Prostate gland (tissue), 2 donors: Measurements from ENCODE around the gene SREBF1. TPM values are rescaled to one million over a fixed set of nuclear protein-coding genes. Genes with fewer than 3 reads are reported as not detected.

ENCODE experiments used
- DNase-seq: peaks from one replicate; pipeline ENCODE4 v3.0.0-alpha.2; 2019; ENCODE audit warnings: low spot score
- H3K27ac ChIP-seq, 2 donors: fragments of 200-600 bp; sonication (generic); 2 replicates each; pipeline ENCODE4 v1.5.1; 2017 to 2019
- H3K27me3 ChIP-seq: fragments of 200-600 bp; sonication (generic); replicated peaks from 2 replicates; pipeline ENCODE4 v1.5.1; 2019; ENCODE audit not compliant: insufficient read depth
- H3K36me3 ChIP-seq, 2 donors: fragments of 200-600 bp; sonication (generic); 1 replicate in 1 of 2; 2 replicates in 1 of 2; pipeline versions ENCODE4 v1.5.1 to v1.8.1; 2017 to 2019
- H3K4me1 ChIP-seq: fragments of 200-600 bp; sonication (generic); replicated peaks from 2 replicates; pipeline ENCODE4 v1.5.1; 2019
- H3K4me3 ChIP-seq, 2 donors: fragments of 200-600 bp; sonication (generic); 2 replicates each; pipeline ENCODE4 v1.5.1; 2017 to 2019
- H3K9me3 ChIP-seq: fragments of 200-600 bp; sonication (generic); 2 replicates; pipeline ENCODE4 v1.5.1; 2017
- POLR2A ChIP-seq: fragments of 450-650 bp; IDR thresholded peaks from one replicate; pipeline ENCODE4 v1.6.1; 2016; ENCODE audit warnings: antibody characterized with exemption, mild to moderate bottlenecking
- POLR2AphosphoS5 ChIP-seq: sonication (generic); formaldehyde crosslinking; IDR thresholded peaks from one replicate; pipeline ENCODE4 v1.6.1; 2017; ENCODE audit warnings: antibody characterized with exemption
- whole genome bisulfite sequencing: methylation state at CpG from one replicate; pipeline ENCODE4 v1.1.5; 2018; 5-methylcytosine and 5-hydroxymethylcytosine counted together
- intact Hi-C: fragments of 100-400 bp; cut with DNase I; formaldehyde crosslinking; loops from one replicate; pipeline ENCODE4 v1.14.2; 2022
- total RNA-seq, 2 donors: library from RNA; depleted of rRNA; stranded (reverse); fragments of >200 nt; gene quantifications; one replicate each; pipeline ENCODE4 v1.1.0, GENCODE V29; 2016
- TF ChIP-seq, protein P1 (sequence below), 4 experiments: fragments of 200-600 bp in 2 of 4; fragments of 450-650 bp in 2 of 4; sonication (generic) in 2 of 4; IDR thresholded peaks; 1 replicate in 3 of 4; 2 replicates in 1 of 4; pipeline ENCODE4 v1.5.1; 2016 to 2019; ENCODE audit warnings: antibody characterized with exemption in 4 of 4, mild to moderate bottlenecking in 2 of 4, moderate library complexity in 2 of 4

The SREBF1 gene
- total RNA-seq, 2 donors from 2014 or later: 134 to 299 TPM

DNA sequence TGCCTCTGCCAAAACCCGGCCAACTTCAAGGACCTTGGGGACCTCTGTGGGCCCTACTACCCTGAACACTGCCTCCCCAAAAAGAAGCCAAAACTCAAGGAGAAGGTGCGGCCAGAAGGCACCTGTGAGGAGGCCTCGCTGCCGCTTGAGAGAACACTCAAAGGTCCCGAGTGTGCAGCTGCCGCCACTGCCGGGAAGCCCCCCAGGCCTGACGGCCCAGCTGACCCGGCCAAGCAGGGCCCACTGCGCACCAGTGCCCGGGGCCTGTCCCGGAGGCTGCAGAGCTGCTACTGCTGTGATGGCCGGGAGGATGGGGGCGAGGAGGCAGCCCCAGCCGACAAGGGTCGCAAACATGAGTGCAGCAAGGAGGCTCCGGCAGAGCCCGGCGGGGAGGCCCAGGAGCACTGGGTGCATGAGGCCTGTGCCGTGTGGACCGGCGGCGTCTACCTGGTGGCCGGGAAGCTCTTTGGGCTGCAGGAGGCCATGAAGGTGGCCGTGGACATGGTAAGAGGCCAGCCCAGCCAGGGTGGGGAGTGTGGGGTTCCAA is 38.7 kb downstream of the SREBF1 start:
- H3K36me3 ChIP-seq: peaks cover 7% of the 10 kb centered on the region in 2 donors
- TF ChIP-seq POLR2AphosphoS5 (no peak), POLR2A (no peak)
- TF ChIP-seq, protein P1, sequence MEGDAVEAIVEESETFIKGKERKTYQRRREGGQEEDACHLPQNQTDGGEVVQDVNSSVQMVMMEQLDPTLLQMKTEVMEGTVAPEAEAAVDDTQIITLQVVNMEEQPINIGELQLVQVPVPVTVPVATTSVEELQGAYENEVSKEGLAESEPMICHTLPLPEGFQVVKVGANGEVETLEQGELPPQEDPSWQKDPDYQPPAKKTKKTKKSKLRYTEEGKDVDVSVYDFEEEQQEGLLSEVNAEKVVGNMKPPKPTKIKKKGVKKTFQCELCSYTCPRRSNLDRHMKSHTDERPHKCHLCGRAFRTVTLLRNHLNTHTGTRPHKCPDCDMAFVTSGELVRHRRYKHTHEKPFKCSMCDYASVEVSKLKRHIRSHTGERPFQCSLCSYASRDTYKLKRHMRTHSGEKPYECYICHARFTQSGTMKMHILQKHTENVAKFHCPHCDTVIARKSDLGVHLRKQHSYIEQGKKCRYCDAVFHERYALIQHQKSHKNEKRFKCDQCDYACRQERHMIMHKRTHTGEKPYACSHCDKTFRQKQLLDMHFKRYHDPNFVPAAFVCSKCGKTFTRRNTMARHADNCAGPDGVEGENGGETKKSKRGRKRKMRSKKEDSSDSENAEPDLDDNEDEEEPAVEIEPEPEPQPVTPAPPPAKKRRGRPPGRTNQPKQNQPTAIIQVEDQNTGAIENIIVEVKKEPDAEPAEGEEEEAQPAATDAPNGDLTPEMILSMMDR (IDR thresholded peaks at IDR 0.05): no peak
- 94% methylated on average over 24 of the region's 25 CpGs for WGBS

DNA sequence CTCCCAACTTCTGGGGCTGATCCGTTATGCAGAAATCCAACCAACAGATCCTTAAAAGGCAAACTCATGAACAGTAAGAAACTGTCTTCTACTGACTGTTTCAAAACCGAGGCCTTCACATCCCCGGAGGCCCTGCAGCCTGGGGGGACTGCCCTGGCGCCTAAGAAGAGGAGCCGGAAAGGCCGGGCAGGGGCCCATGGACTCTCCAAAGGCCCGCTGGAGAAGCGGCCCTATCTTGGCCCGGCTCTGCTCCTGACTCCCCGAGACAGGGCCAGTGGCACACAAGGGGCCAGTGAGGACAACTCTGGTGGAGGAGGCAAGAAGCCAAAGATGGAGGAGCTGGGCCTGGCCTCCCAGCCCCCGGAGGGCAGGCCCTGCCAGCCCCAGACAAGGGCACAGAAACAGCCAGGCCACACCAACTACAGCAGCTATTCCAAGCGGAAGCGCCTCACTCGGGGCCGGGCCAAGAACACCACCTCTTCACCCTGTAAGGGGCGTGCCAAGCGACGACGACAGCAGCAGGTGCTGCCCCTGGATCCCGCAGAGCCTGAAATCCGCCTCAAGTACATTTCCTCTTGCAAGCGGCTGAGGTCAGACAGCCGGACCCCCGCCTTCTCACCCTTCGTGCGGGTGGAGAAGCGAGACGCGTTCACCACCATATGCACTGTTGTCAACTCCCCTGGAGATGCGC is 39.5 kb downstream of the SREBF1 start:
- no peak for DNase-seq
- TF ChIP-seq POLR2A (no peak), POLR2AphosphoS5 (no peak)
- TF ChIP-seq, protein P1 (IDR thresholded peaks at IDR 0.05): no peak
- intact Hi-C loops: no loop called here
- WGBS: 91% methylated on average over 30 of the region's 30 CpGs
- H3K9me3 ChIP-seq: no peaks in the 10 kb centered on the region
- no peak overlapping the region for H3K27ac ChIP-seq
- H3K4me3 ChIP-seq: no peak overlapping the region
- H3K36me3 ChIP-seq: peaks cover 7% of the 10 kb centered on the region in 2 donors
- H3K4me1 ChIP-seq: no peaks in the 10 kb centered on the region
- H3K27me3 ChIP-seq: no peaks in the 10 kb centered on the region

More for the DNA sequence above, 38.7 kb downstream of the SREBF1 start:
- Histone ChIP-seq H3K27ac (no peak overlapping the region), H3K27me3 (no peaks in the 10 kb centered on the region), H3K4me1 (no peaks in the 10 kb centered on the region), H3K4me3 (no peak overlapping the region), H3K9me3 (no peaks in the 10 kb centered on the region)
- intact Hi-C loops: no loop called here
- DNase-seq: no peak

DNA sequence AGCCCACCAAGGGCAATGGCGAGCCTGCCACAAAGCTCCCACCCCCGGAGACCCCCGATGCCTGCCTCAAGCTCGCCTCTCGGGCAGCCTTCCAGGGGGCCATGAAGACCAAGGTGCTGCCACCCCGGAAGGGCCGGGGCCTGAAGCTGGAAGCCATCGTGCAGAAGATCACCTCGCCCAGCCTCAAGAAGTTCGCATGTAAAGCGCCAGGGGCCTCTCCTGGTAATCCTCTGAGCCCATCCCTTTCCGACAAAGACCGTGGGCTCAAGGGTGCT is 40.1 kb downstream of the SREBF1 start:
- Histone ChIP-seq H3K27me3 (no peaks in the 10 kb centered on the region), H3K4me3 (no peak overlapping the region), H3K9me3 (no peaks in the 10 kb centered on the region), H3K4me1 (no peaks in the 10 kb centered on the region), H3K27ac (no peak overlapping the region), H3K36me3 (peaks cover 7% of the 10 kb centered on the region in 2 donors)
- TF ChIP-seq, protein P1 (IDR thresholded peaks at IDR 0.05): no peak
- TF ChIP-seq POLR2A: no peak
- TF ChIP-seq POLR2AphosphoS5: no peak
- DNase-seq: no peak
- intact Hi-C loops: no loop called here
- WGBS: 93% methylated on average over 13 of the region's 13 CpGs

DNA sequence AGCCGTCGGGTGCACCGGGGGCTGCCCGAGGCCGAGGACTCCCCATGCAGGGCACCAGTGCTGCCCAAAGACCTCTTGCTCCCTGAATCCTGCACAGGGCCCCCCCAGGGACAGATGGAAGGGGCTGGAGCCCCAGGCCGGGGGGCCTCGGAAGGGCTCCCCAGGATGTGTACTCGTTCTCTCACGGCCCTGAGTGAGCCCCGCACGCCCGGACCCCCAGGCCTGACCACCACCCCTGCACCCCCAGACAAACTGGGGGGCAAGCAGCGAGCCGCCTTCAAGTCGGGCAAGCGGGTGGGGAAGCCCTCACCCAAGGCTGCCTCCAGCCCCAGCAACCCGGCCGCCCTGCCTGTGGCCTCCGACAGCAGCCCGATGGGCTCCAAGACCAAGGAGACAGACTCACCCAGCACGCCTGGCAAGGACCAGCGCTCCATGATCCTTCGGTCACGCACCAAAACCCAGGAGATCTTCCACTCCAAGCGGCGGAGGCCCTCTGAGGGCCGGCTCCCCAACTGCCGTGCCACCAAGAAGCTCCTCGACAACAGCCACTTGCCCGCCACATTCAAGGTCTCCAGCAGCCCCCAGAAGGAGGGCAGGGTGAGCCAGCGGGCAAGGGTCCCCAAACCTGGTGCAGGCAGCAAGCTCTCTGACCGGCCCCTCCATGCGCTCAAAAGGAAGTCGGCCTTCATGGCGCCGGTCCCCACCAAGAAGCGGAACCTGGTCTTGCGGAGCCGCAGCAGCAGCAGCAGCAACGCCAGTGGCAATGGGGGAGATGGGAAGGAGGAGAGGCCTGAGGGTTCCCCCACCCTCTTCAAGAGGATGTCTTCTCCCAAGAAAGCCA is 40.6 kb downstream of the SREBF1 start:
- WGBS: 90% methylated on average over 36 of the region's 40 CpGs
- no peaks in the 10 kb centered on the region for H3K4me1 ChIP-seq
- intact Hi-C loops: no loop called here

DNA sequence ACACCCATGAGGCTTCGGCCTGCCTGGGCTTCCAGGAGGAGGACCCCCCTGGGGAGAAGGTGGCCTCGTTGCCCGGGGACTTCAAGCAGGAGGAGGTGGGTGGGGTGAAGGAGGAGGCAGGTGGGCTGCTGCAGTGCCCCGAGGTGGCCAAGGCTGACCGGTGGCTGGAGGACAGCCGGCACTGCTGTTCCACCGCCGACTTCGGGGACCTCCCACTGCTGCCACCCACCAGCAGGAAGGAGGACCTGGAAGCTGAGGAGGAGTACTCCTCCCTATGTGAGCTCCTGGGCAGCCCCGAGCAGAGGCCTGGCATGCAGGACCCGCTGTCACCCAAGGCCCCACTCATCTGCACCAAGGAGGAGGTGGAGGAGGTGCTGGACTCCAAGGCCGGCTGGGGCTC is 41.5 kb downstream of the SREBF1 start:
- H3K27me3 ChIP-seq: no peaks in the 10 kb centered on the region
- no peak for TF ChIP-seq POLR2AphosphoS5
- TF ChIP-seq, protein P1 (IDR thresholded peaks at IDR 0.05): no peak
- TF ChIP-seq POLR2A: no peak
- peaks cover 4% of the 10 kb centered on the region for H3K4me1 ChIP-seq
- WGBS: 83% methylated on average over 12 of the region's 12 CpGs
- peaks cover 7% of the 10 kb centered on the region in 2 donors for H3K36me3 ChIP-seq
- H3K9me3 ChIP-seq: no peaks in the 10 kb centered on the region
- no peak for DNase-seq
- H3K4me3 ChIP-seq: no peak overlapping the region
- H3K27ac ChIP-seq: no peak overlapping the region
- intact Hi-C loops: no loop called here

More for the DNA sequence above, 40.6 kb downstream of the SREBF1 start:
- Histone ChIP-seq H3K27me3 (no peaks in the 10 kb centered on the region), H3K4me3 (no peak overlapping the region), H3K36me3 (peaks cover 7% of the 10 kb centered on the region in 2 donors), H3K9me3 (no peaks in the 10 kb centered on the region), H3K27ac (no peak overlapping the region)
- DNase-seq: no peak
- no peak for TF ChIP-seq POLR2A
- no peak for TF ChIP-seq POLR2AphosphoS5
